Measurements from ENCODE around the gene GALNT2.
A peak's percentile ranks its signal among the peaks of the same experiment; 100 is the strongest.

GALNT2 gene

DNA sequence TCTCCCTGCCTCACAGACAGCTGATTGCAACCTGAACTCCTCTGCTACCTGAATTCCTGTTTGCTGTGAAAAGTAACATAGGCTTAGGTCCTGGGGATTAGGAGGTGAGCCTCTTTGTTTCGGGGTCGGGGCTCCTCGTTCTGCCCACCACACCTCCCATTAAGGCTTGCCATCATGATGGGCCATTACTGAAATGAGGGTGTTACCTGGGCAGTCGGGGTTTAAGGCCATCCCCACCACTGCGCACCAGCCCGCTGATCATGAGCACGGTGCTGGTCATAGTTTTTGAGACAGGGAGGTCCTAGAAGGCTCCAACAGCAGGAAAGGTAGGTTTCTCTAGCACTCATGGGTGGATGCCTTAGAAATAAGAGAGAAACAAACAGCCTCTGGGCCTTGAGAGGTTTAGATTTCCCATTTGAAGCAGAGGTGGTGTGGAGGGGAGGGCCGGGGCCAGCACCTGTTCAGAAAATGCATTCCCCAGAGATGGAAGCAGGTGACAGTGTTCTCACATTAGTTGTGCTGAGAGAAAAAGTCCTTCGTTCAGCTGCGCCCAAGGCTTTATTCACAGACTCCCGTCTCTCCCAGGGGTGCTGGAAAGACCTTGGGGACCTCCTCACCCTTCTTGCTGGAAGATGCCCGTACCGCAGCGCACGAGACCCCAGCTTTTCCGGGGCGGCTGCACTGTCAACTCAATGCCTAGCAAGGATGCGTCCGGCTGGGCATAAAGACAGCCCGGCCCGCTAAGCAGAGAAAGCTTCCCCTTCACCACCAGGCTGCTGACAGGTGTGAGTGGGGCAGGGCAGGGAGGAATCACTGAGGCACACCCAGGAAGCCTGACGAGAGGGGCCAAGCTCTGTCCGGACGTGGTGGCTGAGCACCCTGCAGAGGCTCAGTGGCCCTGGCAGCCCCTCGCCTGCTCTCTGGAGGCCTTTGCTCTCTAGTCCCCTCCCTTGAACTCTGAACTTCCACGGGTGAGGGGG, 233.6 kb downstream of the GALNT2 start:
- no peak for DNase-seq (ENCODE audit: low spot score)

- no peak for DNase-seq (ENCODE audit: low spot score)
Observed at GRCh38 chr1:230301322-230301721, 234.3 kb downstream of the GALNT2 start.

- no peak for DNase-seq (ENCODE audit: low spot score)
Observed at GRCh38 chr1:230301822-230302221, 234.8 kb downstream of the GALNT2 start.

DNA sequence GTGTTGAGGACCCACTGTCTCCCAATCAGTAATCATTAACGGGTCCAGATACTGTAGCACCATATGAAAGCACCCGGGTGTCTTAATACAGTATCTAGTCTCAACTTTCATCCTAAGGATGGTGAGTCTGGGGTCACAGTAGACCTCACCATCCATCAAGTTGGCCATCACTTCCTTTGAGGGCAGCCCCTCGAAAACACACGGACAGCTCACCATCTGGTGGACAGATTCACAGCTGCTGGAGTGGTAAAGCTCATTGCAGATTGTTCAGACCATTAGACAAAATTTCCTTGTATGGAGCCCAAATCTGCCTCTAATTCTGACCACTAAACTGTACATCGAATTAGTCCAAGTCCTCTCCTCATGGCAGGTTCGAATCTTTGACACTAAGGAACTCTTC, 236.0 kb downstream of the GALNT2 start:
- no peak for DNase-seq (ENCODE audit: low spot score)

DNA sequence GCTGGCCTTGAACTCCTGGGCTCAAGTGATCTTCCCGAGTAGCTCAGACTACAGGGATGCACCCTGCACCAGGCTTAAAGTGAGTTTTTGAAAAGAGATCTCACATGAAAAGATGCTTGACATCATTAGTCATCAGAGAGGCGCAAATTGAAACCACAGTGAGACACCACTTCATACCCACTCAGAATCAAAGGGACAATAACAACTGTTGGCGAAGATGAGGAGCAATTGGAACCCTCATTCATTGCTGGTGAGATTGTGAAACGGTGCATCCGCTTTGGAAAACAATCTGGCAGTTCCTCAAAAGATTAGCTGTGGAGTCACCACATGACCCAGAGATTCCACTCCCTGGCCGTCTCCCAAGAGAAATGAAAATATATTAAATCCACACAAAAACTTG, 236.8 kb downstream of the GALNT2 start:
- DNase-seq (ENCODE audit: low spot score) = peak; percentile 49

GRCh38 chr1:230306169-230306568, 239.1 kb downstream of the GALNT2 start:
- no peak for DNase-seq (ENCODE audit: low spot score)

- DNase-seq (ENCODE audit: low spot score) = no peak
Observed at GRCh38 chr1:230307213-230307612, 240.2 kb downstream of the GALNT2 start.

GRCh38 chr1:230308039-230308438, 241.0 kb downstream of the GALNT2 start:
- peak; percentile 39 for DNase-seq (ENCODE audit: low spot score)

GRCh38 chr1:230308821-230309220, 241.8 kb downstream of the GALNT2 start:
- no peak for DNase-seq (ENCODE audit: low spot score)

- DNase-seq (ENCODE audit: low spot score) = no peak
Observed at GRCh38 chr1:230309646-230310177, 242.7 kb downstream of the GALNT2 start.

- peak; percentile 91 for DNase-seq (ENCODE audit: low spot score)
Observed at GRCh38 chr1:230310381-230311163, 243.5 kb downstream of the GALNT2 start.

DNA sequence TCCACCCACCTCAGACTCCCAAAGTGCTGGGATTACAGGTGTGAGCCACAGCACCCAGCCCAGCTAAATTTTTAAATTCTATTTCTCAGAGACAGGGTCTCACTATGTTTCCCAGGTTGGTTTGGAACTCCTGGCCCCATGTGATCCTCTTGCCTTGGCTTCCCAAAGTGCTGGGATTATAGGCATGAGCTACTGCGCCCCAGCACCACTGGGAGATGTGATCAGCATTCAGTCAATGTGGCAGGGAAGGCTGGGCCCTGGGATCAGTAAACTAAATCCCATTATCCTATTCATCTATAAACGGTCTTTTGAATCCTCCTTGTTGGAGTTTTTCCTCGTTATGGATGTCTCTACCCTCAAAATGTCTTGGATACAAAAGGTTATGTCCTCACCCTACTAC, 245.6 kb downstream of the GALNT2 start:
- DNase-seq (ENCODE audit: low spot score) = no peak

- no peak for DNase-seq (ENCODE audit: low spot score)
Observed at GRCh38 chr1:230313453-230314141, 246.6 kb downstream of the GALNT2 start.

GRCh38 chr1:230314142-230314470, 247.1 kb downstream of the GALNT2 start:
- no peak for DNase-seq (ENCODE audit: low spot score)

- no peak for DNase-seq (ENCODE audit: low spot score)
Observed at GRCh38 chr1:230315099-230315498, 248.1 kb downstream of the GALNT2 start.

DNA sequence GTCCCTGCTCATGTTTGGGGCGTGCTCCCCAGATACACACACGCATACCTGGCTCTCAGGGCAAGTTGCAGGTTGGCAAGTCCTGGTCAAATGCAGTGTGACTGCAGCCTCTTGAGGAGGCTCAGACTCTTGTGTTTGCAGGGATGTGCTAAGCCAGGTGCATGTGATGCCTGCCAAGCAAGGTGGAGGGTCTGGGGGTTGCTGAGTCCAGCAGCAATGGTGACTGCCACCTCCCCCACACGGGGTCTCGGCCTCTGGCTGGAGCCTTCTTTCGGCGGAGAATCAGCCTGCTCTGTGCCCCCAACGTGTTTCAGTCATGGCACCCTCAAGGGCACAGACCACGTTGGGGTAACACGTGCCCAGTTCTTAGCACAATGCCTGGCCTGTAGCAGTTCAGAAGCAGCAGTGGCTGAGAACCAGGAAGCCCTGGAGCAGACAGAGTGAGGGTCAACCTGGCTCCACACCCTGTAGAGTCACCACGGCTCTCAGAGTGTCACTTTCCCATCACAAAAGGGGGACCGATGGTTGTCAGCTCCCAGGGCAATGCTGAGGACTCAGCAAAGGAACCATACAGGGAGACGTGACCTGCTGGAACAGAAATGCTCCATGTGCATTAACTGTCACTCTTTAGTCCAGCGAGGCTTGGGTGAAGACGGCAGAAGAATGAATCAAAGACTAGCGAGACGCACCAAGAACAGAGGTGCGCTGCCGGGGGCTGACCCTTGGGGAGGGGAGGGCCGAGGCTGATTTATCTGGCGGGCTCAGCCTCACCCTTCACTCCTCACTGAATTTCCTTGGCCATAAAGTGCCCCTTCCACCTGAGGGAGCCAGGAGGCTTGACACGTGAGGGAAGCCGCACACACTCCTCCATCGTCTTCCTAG, 250.1 kb downstream of the GALNT2 start:
- no peak for DNase-seq (ENCODE audit: low spot score)

DNA sequence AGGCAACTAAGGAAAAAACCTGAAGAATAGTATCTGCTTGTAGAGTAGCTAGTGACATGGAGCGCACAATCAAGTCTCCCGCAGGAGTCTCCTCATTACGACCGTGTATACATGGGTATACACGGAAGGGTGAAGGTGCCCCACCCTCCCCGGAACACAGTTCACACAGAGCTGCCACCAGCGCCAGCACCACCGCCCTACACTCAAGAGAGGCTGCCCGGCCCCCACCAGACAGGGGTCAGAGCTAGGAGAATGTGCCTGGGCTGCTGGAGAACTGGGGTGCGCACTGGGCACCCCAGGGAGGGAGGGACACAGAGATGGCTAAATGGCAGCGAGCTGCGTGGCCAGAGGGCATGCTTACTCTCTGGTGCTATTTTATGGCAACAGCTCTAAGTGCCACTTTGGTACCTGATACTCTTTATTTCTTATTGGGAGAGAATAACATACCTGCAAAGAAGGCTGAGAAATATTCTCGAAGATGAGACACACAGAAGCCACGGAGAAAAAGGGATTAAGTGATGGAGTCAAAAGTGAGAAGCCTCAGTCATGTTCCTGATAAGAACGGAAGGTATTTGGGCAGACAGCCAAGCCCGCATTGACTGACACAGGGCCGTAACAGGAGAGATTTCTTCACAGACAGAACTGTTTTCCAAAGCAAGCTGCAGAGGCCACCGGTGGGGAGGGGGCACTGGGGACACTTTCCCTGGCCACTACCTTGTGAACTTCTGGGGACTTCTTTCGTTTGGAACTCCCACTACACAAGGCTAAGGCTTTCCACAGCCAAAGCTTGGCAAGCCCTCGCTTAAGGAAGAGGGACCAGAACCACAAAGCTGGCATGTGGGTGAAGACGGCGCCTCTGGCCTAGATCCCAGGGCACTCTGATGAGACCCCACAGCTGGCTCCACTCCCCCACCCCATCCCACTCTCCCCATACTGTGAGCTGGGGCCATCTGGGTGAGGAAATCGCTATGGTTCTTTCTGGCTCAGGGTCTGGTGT, 251.1 kb downstream of the GALNT2 start:
- no peak for DNase-seq (ENCODE audit: low spot score)

DNA sequence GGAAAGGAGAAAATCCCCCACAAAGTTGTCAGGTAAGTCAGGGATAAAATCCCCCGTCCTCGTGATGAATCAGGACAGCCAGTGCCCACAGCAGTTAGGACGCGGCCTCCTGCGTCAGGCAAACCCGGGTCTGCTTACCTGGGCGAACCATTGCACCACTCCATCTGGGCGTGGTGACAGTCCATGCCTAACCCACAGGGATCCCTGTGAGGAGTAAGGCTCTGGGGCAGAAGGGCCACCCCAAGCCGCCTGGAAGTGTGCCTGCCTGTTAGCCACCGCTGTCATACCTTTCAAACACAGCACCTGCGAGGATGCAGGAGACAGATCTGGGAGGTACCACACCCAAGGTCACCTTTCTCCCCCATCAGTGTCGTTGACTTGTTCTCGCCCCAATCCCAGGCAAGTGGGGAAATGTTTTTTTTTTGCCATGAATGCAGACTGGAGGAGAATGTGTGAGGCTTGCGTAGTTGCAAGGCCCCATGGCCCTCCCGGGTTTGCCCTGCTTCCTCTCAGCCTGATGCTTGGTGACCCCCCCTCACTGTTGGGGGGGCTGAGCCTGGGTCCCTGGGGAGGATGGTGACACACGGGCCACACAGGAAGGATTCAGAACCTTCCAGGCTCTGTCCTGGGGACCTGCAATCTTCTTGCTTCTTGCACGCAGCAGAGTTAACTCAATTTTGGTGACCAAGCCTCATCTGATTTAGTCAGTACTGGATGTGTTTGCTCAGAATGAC, 252.1 kb downstream of the GALNT2 start:
- DNase-seq (ENCODE audit: low spot score) = no peak

DNA sequence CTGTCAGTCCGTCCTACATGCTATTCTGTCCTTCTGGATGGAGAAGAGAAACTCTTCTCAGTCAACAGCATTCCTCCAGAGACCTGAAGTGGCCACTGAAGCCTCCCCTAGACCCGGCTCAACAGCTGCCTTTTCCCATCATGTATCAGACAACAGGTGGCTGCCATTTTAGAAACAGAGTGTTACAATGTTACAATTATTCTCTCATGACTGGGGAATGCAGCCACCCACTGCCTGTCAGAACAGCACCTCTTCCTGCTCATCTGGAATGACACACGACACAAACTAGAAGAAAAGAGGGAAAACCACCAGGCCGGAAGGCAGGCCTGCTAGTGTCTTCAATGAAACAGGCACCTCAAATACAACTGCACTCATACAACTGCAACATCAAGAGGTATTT, 253.8 kb downstream of the GALNT2 start:
- DNase-seq (ENCODE audit: low spot score) = no peak

Measured in GM03348 (cell line).